Middle frontal gyrus (tissue), 1 donor: Measurements from ENCODE around the gene CRACDL.

ENCODE experiments used
- DNase-seq: peaks from one replicate; pipeline ENCODE4 v3.0.0-alpha.2; 2015; ENCODE audit warnings: low spot score; ENCODE audit errors: extremely low spot score

The CRACDL gene

DNA sequence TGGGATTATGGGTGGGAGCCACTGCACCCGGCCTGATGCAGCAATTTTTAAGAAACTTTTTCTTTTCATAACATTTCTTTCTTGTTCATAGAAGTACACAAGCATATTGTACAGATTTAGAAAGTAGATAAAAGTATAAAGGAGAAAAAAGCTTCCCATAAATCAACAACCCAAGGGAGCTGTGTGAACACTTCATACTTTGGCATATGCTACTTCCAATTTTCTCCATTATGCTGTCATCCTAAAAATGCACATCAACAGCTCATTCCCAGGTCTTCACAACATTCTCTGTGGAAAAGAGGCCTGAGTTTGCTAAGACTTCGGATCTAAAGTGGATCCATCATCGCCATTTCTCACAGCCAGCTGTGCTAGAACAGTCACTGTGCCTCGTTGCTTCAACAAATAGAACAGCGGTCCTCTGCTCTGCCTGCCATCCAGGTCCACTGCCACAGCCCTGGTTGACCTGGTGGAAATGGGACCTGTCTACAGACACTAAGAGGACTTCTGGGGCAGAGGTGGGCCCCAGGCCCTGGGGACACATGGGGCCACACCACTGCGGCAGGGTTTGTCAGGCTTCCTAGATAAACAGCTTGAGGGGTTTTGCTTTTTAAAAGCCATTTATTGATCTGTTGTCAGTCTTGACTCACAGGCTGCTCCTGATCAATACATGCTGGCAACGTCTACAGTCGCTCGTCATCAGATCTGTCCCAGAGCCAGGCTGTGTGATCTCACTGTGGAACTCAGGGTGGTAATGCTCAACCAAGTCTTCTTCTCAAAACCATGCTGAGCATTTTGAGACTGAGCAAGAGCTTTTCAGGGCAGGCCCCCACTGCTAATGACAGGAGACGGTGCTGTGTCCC, 132.4 kb downstream of the CRACDL start:
- DNase-seq, result no peak

DNA sequence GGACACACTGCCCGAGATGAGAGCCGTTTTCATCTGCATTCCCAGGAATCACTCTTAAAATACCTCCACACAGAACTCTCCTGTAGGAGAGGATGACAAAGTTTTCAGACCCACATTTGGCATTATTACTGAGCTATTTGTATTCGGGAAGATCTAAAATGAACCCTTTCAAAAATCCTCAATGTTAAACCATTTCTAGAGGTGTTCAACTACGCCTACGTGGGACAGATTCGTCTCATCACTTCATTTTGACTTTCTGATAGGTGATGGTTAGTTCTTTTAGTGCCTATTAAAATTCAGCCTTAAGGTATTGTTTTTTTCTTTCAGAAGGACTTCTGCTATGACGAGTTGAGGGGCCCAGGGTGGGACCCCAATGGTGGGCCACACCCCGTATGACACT, 133.7 kb downstream of the CRACDL start:
- no peak for DNase-seq

DNA sequence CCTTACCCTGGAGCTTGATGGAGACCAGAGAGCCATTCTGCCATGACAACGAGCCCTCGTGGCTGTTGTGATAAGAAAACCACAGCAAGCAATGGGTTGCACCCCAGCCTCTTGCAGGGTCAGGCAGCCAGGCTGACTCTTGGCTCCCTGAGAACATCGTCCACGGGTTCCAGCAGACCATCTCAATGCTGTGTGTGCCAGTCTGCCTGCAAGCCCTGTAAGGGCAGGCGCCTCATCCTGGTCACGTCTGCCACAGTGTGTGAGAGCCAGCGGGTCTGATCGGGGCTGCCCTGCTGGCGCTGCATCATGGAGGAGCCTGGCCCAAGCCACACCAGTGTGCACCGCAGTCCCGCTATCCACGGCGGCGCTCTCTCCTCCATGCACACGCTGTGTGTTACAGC, 134.1 kb downstream of the CRACDL start:
- no peak for DNase-seq

DNA sequence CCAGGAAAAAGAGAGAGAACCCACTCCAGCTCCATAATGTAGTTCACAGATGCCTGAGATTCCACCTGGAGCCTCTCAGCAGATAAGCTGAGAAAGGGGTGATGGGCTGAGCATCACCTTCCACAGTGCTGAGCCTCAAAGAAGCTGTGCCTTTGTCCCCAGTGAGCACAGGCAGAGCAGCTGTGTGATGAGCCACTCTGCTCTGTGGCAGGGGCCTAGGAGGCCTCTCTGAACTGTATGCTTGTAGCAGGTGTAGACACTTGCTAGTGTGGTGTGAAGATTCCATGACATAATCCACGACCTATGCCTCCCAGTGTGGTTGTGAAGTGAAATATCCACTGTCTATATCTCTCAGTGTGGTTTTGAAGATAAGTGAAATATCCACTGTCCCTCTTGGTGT, 134.7 kb downstream of the CRACDL start:
- DNase-seq, result no peak

DNA sequence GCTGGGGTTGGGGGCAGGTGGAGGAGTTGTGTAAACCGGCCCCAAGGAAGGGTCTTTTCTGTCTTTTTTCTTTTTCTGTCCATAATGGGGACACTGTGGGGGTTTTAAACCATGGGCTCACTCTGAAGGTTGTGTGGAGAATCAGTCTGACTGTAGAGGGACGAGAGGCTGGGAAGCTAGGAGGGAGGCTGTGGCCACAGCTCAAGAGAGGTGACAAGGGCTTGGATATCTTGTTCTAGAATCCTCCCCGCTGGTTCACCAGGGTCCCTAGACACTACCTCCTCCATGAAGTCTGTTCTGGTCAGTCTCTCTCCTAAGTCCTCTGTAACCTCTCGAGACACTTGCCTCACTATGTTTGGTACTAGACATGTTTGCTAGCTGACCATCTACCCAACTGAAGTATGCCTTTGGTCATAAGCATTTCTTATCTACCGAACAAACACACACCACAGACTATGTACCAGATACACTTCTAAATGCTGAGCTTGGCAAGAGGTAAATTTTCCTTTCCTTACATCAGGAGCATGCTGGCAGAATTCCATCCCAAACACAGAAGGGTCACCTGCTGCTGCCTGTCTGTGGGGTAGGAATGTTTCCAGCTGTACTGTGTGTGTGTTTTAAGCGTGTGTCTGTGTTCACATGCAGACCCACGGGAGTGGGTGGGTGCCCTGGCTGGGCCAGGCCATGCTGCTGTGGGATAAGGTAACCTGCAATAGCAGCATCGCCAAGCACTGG, 135.5 kb downstream of the CRACDL start:
- no peak for DNase-seq

DNA sequence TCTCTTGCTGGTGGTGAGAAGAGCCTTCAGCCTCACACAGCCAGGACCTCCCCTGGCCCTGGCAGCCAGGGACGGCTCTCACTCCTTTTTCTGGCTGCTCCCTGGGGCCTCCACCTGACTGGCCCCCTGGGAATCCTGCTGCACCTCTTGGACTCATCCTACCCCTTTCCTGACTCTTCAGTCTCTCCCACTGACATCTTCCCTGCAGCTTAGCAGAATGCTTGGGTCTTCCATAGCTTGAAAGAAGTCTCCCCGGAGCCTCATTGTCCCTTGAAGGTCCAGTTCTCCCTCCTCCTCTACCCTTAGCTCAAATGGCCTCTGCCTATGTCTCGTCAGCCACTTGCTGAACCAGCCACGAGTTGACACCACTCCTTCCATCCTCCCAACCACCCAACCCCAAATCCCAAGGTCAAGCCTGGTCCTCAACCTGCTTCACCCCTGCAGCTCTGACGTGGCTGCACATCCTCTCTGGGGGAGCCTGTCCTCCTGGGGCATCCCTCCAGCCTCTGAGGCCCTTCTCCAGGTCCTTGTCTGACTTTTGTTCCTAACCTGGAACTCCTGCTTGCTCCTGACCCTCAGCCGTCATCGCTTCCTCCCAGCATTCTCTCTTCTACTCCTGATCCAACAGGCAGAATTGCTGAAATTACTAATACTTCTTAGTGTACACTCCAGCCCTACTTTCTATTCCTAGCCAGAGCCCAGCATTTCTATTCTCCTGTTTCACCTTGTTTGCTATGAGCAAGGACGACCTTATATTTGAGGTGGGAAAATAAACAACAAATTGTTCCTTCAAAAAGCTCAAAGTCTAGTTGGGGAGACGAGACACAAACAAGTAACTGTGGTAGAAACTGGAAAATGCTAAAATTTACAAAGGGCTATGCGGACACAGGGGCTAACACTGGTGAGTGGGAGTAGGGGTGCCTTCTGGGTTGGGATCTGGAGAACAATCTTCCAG, 136.4 kb downstream of the CRACDL start:
- DNase-seq, result no peak

DNA sequence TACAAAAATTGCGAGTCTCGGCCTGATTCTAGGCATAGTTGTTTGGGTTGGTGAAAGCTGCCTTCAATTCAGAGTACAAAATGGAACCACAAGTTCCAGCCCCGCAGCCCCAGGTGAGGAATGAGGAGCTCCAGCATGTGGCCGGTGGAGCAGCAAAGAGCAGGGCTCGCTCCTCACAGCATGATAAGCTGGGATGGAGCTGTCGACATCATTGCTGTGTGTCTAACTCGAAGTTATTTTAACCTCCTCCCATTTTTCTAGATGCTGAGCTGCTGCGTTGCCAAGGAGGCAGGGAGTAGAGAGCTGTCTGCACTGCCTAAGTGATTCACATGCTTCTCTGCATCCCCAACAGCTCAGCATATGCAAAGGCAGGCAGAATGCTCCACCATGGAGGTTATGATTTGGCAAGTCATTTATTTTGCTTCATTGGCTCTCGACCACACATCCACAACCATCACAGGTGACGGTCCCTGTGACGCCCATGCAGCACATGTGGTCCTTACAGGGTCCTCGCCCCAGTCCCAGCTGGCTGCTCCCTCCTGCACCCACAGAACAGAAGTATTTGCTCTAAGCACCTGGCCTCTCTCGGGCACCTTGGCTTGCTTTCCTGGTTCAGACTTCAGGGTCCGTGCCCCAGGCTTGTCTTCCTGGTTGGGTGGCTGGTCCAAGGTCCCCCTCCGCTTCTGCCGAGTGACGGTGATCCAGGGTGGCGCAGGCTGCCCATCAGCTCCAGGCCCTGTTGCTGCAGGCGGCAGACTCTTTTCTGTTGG, 139.1 kb downstream of the CRACDL start:
- DNase-seq, result no peak

DNA sequence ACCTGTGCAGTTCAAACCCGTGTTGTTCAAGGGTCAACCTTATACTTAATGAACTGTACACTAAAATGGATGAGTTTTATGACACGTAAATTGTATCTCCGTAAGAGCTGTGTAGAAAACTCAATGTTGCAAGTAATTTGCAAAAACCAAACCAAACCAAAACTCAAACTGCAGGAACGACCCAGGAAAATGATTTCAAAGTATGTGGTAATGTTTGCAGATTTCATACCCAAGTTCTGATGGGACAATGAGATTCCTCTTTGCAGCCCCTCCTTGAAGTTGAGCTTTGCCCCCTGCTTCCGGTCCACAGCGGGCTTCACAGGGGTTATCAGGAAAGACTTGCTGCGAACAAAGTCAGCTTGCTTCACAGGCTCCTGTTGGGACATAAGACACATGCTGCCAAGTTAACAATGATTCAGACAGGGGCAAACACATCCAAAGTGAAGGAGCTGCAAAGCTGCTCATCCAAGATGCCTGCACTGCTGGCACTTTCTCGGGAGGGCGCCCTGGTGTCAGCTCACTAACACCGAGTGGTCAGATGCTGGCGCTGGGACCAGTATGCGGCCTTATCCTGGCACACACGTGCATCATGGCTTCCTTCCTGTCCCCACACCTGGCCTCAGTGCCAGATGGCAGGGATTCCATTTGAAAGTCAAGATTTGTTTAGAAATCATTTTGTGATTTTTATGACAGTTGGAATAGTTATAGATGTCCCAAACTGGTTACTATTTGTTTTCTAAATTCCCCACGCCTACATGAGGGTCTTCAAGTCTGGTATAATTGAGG, 139.9 kb downstream of the CRACDL start:
- no peak for DNase-seq

DNA sequence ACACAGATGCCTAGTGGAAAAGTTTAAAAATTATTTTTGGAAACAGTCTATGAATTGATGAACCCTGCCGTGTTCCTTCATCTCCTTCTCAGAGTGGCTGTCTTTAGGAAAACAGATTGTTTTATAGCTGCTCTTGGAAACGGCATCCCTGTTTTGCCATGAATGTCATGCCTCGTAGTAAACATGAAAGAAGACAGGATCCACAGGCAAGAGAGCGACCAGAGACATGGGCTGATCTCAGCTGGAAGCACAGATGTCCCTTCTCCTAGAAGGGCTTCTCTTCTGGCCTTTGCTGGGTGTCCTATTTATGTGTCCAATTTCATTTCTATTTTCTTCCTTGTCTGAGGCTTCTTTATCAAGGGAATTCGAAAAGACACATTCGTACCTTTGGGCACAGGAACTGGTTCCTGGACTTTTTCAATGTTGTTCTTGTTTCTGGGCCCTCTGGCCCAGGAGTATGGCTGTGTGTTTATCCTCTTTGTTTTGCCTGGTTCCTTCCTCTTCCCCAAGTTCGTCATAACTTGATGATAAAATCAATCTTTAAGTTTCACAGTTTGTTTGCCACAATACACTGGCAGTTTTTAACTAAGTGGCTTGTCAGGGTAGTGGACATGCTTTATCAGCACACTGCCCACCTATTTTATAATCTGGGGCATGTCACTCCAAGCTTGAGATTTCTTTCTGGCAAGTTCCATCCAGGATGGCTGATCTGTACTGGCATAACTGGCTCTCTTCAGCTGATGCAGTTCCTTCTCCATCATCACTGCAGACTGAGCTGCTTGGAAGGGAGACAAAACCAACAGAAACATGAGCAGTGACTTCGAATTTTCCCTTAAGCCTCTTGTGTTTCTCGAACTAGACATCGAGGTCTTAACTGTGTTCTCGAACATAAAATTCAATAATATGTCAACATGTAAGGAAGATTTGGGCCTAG, 141.9 kb downstream of the CRACDL start:
- no peak for DNase-seq

DNA sequence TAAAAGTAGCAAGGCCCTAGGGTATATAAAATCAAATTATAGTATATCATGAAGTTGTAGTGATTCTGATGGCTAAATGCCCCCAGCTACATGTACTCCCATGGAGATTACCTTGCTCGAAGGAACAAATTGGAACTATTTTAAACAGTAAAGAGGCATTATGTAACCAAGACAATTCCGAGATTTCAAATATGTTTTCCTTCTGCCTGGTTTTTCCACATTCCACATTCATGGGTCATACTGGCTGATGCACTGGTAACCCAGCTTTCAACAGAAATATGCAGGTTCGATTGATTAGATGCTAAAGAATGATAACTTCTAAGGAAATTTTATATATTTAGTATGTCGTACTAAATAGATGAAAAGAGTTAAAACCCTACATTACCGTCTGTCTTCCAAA, 142.8 kb downstream of the CRACDL start:
- no peak for DNase-seq

DNA sequence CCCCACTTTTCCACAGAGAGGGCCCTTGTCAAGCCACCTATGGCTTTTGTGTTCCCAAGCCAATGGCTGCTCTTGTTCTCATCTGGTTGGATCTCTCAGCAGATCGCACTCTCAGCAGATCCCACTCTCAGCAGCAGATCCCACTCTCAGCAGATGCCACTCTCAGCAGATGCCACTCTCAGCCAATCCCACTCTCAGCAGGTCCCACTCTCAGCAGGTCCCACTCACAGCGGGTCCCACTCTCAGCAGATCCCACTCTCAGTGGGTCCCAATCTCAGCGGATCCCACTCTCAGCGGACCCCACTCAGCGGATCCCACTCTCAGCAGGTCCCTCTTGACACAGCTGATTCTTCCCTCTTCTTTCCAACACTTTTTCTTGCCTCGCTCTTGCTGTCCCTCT, 145.8 kb downstream of the CRACDL start:
- no peak for DNase-seq

DNA sequence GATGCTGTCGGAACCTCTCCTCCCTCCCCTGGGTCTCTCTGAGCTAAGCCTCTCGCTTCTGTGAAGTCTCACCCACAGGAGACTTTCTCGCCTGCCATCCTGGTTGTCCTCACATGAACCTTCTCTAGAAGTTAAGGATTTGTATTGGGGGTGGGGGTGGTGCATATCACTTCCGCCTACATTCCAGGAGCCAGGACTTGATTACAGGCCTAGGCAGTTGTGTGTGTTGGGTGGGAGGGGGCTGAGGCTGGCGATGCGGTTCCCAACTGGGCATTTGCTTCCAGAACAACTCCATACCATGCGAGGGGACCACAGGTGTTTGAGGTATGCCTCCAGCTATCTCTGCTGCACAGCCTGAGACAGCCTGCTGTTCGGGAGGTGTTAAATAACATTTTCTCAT, 148.3 kb downstream of the CRACDL start:
- DNase-seq, result no peak

DNA sequence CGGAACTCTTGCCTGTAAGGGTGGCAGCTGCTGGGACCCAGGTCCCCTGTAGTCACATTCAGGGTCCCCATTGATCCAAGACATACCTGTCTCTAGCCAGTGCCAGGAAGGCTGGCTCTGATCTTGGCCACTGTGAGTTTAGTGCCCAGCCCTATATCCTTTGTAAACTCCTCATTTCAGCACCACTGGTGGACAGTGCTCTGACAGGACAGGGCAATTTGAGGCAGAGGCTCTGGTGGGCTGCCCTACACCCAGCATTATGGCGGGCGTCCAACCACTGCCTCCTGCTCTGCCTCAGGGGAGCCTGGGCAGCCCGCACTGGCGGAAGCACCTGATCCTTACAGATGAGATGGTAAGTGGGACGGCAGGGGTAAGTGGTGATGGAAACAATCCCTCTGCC, 149.8 kb downstream of the CRACDL start:
- DNase-seq, result no peak

DNA sequence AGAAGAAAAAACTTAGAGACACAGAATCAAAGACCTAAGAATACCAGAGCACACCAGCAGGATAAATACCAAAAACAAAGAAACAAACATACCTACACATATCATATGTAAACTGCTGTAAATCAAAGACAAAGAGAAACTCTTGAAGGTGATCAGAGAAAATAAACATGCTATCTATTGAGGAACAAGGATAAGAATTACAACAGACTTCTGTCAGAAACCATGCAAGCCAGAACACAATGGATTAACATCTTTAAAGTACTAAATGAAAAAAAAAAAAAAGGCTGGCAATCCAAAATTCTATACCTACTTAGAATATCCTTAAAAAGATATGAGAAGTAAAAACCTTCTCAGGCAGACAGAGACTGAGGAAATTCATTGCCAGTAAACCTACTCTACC, 153.5 kb downstream of the CRACDL start:
- no peak for DNase-seq

DNA sequence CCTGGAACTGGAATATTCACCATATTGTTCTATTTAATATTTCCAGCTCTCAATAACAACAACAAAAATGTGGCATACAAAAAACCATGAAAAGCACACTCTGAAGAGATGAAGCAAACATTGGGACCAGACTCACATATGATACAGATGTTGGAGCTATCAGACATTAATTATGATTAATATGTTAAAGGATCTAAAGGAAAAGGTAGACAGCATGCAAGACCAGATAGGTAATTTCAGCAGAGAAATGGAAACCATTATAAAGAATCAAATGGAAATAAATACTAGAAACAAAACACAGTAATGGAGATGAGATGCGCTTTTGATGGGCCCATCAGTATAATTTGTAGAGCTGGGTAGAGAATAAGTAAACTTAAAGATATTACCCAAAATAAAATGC, 154.2 kb downstream of the CRACDL start:
- DNase-seq, result no peak

DNA sequence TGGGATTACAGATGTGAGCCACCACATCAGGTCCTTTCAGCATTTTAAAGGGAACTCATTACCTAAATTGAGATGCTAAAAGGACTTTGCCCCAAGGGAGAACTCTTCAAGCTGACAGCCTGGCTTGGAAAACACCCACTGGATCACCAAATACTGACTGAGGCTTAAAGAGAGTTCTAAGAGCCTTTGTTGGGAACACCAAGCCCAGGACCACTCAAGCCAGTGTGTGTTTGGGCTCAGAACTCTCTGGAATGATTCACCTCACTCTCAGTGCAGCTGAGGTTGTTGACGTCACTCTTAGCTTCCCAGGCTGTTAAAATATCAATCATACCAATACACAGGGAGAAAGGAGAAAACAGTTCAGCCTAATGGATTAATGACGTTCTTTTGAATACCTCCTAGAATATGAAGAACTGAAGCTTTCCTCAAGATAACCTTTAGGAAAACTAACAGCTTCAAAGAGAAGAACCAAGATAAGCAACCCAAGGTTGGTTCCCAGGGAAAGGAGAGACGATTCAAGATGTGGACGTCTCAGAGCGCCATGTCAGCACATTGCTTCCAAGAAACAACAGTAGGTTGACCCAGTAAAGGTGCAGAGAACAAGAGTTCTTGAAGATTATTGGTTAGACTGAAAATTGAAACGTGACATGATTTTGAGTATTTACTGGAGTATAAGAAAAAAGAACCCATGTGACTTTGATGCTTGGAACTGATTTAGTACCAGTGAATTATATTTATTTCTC, 157.1 kb downstream of the CRACDL start:
- DNase-seq, result no peak

DNA sequence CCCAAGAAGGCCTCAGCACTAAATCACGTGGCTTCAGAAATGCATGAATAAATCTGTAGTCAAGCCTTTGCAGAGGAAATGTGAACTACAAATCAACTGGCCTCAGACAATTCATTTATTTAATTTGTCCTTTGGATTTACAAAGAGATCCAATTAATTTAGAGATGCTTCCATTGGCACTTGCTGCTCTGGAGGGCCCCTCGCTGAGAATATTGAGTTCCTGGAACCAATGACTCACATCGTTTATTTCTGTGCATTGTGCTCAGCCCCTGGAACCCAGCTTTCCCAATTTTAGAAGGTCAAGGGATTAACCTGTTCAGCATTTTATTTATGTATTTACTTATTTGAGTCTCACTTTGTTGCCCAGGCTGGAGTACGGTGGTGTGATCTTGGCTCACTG, 157.9 kb downstream of the CRACDL start:
- no peak for DNase-seq

DNA sequence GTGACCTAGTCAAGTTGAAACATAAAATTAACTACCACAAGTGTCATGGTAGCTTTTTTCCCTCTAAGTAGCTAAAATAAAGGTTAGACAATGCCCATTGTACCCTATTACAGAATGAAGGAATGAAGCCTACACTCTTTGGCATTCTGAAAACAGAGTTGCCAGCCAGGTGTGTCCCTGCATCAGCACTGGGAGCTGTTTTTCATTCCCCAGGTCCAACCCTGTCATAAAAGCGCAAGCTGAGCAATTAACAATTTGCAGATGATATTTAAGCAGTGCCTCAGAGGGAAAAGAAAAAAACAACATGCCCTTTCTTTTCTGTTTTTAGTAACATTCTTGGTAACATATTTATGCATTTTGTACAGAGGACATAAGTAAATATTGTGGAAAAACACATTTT, 158.3 kb downstream of the CRACDL start:
- DNase-seq, result no peak
